Smooth muscle cell (in vitro differentiated cells): ENCODE data around the gene SLC23A2. TPM values are rescaled to one million over a fixed set of nuclear protein-coding genes. Genes with fewer than 3 reads are reported as not detected.

Source experiments
- DNase-seq: peaks from one replicate; lab custom pipeline; 2025; ENCODE audit not compliant: unreplicated experiment; lab: John Stamatoyannopoulos, UW
- H2AFZ ChIP-seq: fragments of 200-600 bp; sonication (generic); 2 replicates; pipeline ENCODE4 v1.6.0; 2016; ENCODE audit warnings: antibody characterized with exemption, low read depth, mild to moderate bottlenecking
- H3F3A ChIP-seq: fragments of 200-600 bp; sonication (generic); 2 replicates; pipeline ENCODE4 v1.6.0; 2017; ENCODE audit warnings: antibody characterized with exemption, low read depth
- H3K27ac ChIP-seq: fragments of 200-600 bp; sonication (generic); 2 replicates; pipeline ENCODE4 v1.5.1; 2016; ENCODE audit warnings: low read depth, mild to moderate bottlenecking
- H3K27me3 ChIP-seq: fragments of 200-600 bp; sonication (generic); 2 replicates; pipeline ENCODE4 v1.6.1; 2016; ENCODE audit warnings: low read depth, mild to moderate bottlenecking
- H3K36me3 ChIP-seq: fragments of 200-600 bp; sonication (generic); 2 replicates; pipeline ENCODE4 v1.5.1; 2016; ENCODE audit warnings: low read depth
- H3K4me1 ChIP-seq: fragments of 200-600 bp; sonication (generic); 2 replicates; pipeline ENCODE4 v1.5.1; 2016; ENCODE audit warnings: low read depth
- H3K4me2 ChIP-seq: fragments of 200-600 bp; sonication (generic); 2 replicates; pipeline ENCODE4 v1.6.0; 2016; ENCODE audit warnings: mild to moderate bottlenecking
- H3K4me3 ChIP-seq: fragments of 200-600 bp; sonication (generic); 2 replicates; pipeline ENCODE4 v1.5.1; 2016; ENCODE audit warnings: mild to moderate bottlenecking
- H3K79me2 ChIP-seq: fragments of 200-600 bp; sonication (generic); 2 replicates; pipeline ENCODE4 v1.6.0; 2016; ENCODE audit warnings: low read depth, mild to moderate bottlenecking
- H3K9ac ChIP-seq: fragments of 200-600 bp; sonication (generic); 2 replicates; pipeline ENCODE4 v1.6.0; 2016; ENCODE audit warnings: low read depth
- H3K9me3 ChIP-seq: fragments of 200-600 bp; sonication (generic); replicated peaks from 2 replicates; pipeline ENCODE4 v1.5.1; 2016; ENCODE audit warnings: low read depth
- H4K20me1 ChIP-seq: fragments of 200-600 bp; sonication (generic); 2 replicates; pipeline ENCODE4 v1.6.0; 2016; ENCODE audit warnings: low read depth
- WGBS: methylation state at CpG from one replicate; pipeline ENCODE4 v1.1.7; 2016; ENCODE audit warnings: low lambda C conversion rate; 5-methylcytosine and 5-hydroxymethylcytosine counted together
- polyA plus RNA-seq: library from polyadenylated mRNA; unstranded; fragments of >200 nt; fragmentation: Nextera tagmentation; extraction: Ambion mirVana; gene quantifications from 2 replicates; pipeline ENCODE4 v1.2.1, GENCODE V29; 2016
- total RNA-seq: library from RNA; depleted of rRNA; stranded (reverse); fragments of >200 nt; gene quantifications from 2 replicates; pipeline ENCODE4 v1.2.3, GENCODE V29; 2014
- TF ChIP-seq, protein P1 (sequence below): fragments of 200-600 bp; sonication (generic); IDR thresholded peaks from 2 replicates; pipeline ENCODE4 v1.5.1; 2017; ENCODE audit warnings: borderline replicate concordance, mild to moderate bottlenecking, antibody characterized with exemption; ENCODE audit not compliant: insufficient read depth, poor library complexity, severe bottlenecking

The SLC23A2 gene
- total and polyA plus RNA-seq, 2 experiments from 2014 or later: 1.4 to 5.0 TPM

DNA sequence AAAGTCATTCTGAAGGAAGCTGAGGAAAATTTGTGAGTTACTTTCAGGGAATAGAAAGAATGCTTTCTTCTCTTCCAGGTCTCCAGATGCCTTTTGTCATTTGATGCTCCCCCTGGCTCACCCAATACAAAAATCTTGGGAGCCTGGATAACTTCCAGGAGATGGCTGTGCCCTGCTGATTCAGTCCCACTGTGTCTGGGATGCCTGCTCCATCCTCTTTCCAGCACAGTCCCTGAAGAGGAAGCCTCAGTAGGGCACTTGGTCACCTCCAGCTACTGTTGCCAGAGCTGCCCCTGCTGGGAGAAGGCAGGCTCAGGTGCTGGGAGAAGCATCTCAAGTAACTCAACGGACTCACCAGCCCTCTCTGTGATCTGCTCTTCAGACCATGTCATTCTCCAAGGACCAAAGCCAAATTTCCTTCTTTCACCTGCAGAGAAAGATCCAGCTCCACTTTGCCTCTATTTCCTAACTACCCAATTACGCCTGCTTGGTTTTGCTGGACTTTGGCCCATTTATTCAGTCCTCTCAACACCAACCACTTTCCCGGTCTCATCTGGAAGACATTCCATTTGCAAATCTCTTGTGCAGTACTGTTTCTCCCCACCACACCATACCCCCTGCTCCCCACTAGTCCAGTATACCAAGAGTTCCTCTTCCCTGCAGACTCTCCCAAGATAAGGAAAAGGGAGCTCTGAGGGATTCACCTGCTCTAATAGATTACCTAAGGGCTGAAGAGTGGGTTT is 53.3 kb downstream of the SLC23A2 start:
- no peak overlapping the region for H3K9ac ChIP-seq
- no peaks in the 10 kb centered on the region for H3K36me3 ChIP-seq
- no peak overlapping the region for H2AFZ ChIP-seq
- H3K4me2 ChIP-seq: no peak overlapping the region
- H3K79me2 ChIP-seq: no peaks in the 10 kb centered on the region
- H3K27me3 ChIP-seq: no peaks in the 10 kb centered on the region
- no peak overlapping the region for H3K27ac ChIP-seq
- peaks cover 3% of the 10 kb centered on the region for H3K4me1 ChIP-seq
- TF ChIP-seq, protein P1, sequence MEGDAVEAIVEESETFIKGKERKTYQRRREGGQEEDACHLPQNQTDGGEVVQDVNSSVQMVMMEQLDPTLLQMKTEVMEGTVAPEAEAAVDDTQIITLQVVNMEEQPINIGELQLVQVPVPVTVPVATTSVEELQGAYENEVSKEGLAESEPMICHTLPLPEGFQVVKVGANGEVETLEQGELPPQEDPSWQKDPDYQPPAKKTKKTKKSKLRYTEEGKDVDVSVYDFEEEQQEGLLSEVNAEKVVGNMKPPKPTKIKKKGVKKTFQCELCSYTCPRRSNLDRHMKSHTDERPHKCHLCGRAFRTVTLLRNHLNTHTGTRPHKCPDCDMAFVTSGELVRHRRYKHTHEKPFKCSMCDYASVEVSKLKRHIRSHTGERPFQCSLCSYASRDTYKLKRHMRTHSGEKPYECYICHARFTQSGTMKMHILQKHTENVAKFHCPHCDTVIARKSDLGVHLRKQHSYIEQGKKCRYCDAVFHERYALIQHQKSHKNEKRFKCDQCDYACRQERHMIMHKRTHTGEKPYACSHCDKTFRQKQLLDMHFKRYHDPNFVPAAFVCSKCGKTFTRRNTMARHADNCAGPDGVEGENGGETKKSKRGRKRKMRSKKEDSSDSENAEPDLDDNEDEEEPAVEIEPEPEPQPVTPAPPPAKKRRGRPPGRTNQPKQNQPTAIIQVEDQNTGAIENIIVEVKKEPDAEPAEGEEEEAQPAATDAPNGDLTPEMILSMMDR: no peak
- H3K4me3 ChIP-seq: no peak overlapping the region
- 97% methylated on average over 3 of the region's 3 CpGs for WGBS
- no peaks in the 10 kb centered on the region for H4K20me1 ChIP-seq
- DNase-seq: no peak
- H3F3A ChIP-seq: peaks cover 4% of the 10 kb centered on the region
- no peaks in the 10 kb centered on the region for H3K9me3 ChIP-seq

DNA sequence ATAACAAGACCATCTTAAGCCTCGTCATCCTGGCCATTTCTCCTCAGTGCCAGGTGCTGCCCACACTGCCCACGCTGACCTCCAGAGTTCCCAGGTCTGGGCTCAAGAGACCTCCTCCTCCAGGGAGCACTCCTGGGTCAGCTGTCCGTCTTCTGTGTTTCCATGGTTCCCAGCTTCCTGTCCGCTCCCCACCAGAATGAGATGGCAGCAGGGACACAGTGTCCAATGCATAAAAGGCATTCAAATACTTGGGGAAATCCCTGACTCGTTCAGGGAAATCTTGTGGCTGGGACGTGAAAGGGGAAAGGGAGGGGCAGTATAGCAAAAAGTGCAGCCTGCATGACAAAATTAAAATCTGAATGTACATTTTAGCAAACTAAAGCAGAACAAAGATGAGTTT is 54.3 kb downstream of the SLC23A2 start:
- TF ChIP-seq, protein P1: no peak
- no peaks in the 10 kb centered on the region for H3K27me3 ChIP-seq
- H4K20me1 ChIP-seq: no peaks in the 10 kb centered on the region
- no peaks in the 10 kb centered on the region for H3K9me3 ChIP-seq
- no peak overlapping the region for H3K4me3 ChIP-seq
- H2AFZ ChIP-seq: no peak overlapping the region
- peaks cover 3% of the 10 kb centered on the region for H3K4me1 ChIP-seq
- H3K79me2 ChIP-seq: no peaks in the 10 kb centered on the region
- no peak for DNase-seq
- no peak overlapping the region for H3K9ac ChIP-seq
- WGBS: 68% methylated on average over 6 of the region's 6 CpGs
- H3K27ac ChIP-seq: no peak overlapping the region
- H3F3A ChIP-seq: peaks cover 4% of the 10 kb centered on the region
- no peak overlapping the region for H3K4me2 ChIP-seq
- H3K36me3 ChIP-seq: no peaks in the 10 kb centered on the region

DNA sequence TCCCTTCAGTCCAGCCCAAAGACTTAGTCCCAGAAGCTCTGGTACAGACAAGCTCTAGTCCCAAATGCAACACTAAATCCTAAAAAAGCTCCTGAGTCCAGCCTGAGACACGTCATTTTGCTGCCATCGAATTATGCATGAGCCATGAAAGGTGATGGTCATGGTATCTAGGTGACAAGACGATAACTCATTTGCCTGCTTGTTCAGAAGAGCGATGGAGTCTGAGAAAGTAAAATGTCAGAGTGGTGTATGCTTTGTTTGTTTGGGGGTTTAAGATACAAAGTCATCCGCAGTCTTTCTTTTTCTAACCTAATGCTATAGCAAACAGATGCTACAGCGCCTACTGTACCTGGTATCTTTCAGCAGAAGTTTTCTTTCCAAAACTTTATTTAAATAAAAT is 54.7 kb downstream of the SLC23A2 start:
- Histone ChIP-seq H2AFZ (no peak overlapping the region), H3K4me1 (peaks cover 3% of the 10 kb centered on the region), H3K27me3 (no peaks in the 10 kb centered on the region), H3K79me2 (no peaks in the 10 kb centered on the region), H3F3A (peaks cover 3% of the 10 kb centered on the region), H3K4me3 (no peak overlapping the region), H3K4me2 (no peak overlapping the region), H3K27ac (no peak overlapping the region), H4K20me1 (no peaks in the 10 kb centered on the region), H3K36me3 (no peaks in the 10 kb centered on the region), H3K9me3 (no peaks in the 10 kb centered on the region), H3K9ac (no peak overlapping the region)
- DNase-seq: no peak
- WGBS: 97% methylated on average over 6 of the region's 6 CpGs
- TF ChIP-seq, protein P1: no peak
